Smooth muscle cell (in vitro differentiated cells): Measurements from ENCODE around the gene ZNF319. TPM values are rescaled to one million over a fixed set of nuclear protein-coding genes. Genes with fewer than 3 reads are reported as not detected.

Source experiments
- DNase-seq: peaks from one replicate; lab custom pipeline; 2025; ENCODE audit not compliant: unreplicated experiment; lab: John Stamatoyannopoulos, UW
- H2AFZ ChIP-seq: fragments of 200-600 bp; sonication (generic); 2 replicates; pipeline ENCODE4 v1.6.0; 2016; ENCODE audit warnings: antibody characterized with exemption, low read depth, mild to moderate bottlenecking
- H3F3A ChIP-seq: fragments of 200-600 bp; sonication (generic); 2 replicates; pipeline ENCODE4 v1.6.0; 2017; ENCODE audit warnings: antibody characterized with exemption, low read depth
- H3K27ac ChIP-seq: fragments of 200-600 bp; sonication (generic); 2 replicates; pipeline ENCODE4 v1.5.1; 2016; ENCODE audit warnings: low read depth, mild to moderate bottlenecking
- H3K27me3 ChIP-seq: fragments of 200-600 bp; sonication (generic); 2 replicates; pipeline ENCODE4 v1.6.1; 2016; ENCODE audit warnings: low read depth, mild to moderate bottlenecking
- H3K36me3 ChIP-seq: fragments of 200-600 bp; sonication (generic); 2 replicates; pipeline ENCODE4 v1.5.1; 2016; ENCODE audit warnings: low read depth
- H3K4me1 ChIP-seq: fragments of 200-600 bp; sonication (generic); 2 replicates; pipeline ENCODE4 v1.5.1; 2016; ENCODE audit warnings: low read depth
- H3K4me2 ChIP-seq: fragments of 200-600 bp; sonication (generic); 2 replicates; pipeline ENCODE4 v1.6.0; 2016; ENCODE audit warnings: mild to moderate bottlenecking
- H3K4me3 ChIP-seq: fragments of 200-600 bp; sonication (generic); 2 replicates; pipeline ENCODE4 v1.5.1; 2016; ENCODE audit warnings: mild to moderate bottlenecking
- H3K79me2 ChIP-seq: fragments of 200-600 bp; sonication (generic); 2 replicates; pipeline ENCODE4 v1.6.0; 2016; ENCODE audit warnings: low read depth, mild to moderate bottlenecking
- H3K9ac ChIP-seq: fragments of 200-600 bp; sonication (generic); 2 replicates; pipeline ENCODE4 v1.6.0; 2016; ENCODE audit warnings: low read depth
- H3K9me3 ChIP-seq: fragments of 200-600 bp; sonication (generic); replicated peaks from 2 replicates; pipeline ENCODE4 v1.5.1; 2016; ENCODE audit warnings: low read depth
- H4K20me1 ChIP-seq: fragments of 200-600 bp; sonication (generic); 2 replicates; pipeline ENCODE4 v1.6.0; 2016; ENCODE audit warnings: low read depth
- CTCF ChIP-seq: fragments of 200-600 bp; sonication (generic); IDR thresholded peaks from 2 replicates; pipeline ENCODE4 v1.5.1; 2017; ENCODE audit warnings: borderline replicate concordance, mild to moderate bottlenecking, antibody characterized with exemption; ENCODE audit not compliant: insufficient read depth, poor library complexity, severe bottlenecking
- WGBS: methylation state at CpG from one replicate; pipeline ENCODE4 v1.1.7; 2016; ENCODE audit warnings: low lambda C conversion rate; 5-methylcytosine and 5-hydroxymethylcytosine counted together
- polyA plus RNA-seq: library from polyadenylated mRNA; unstranded; fragments of >200 nt; fragmentation: Nextera tagmentation; extraction: Ambion mirVana; gene quantifications from 2 replicates; pipeline ENCODE4 v1.2.1, GENCODE V29; 2016
- total RNA-seq: library from RNA; depleted of rRNA; stranded (reverse); fragments of >200 nt; gene quantifications from 2 replicates; pipeline ENCODE4 v1.2.3, GENCODE V29; 2014

Gene ZNF319
- total and polyA plus RNA-seq, 2 experiments from 2014 or later = 3.1 to 4.0 TPM

DNA sequence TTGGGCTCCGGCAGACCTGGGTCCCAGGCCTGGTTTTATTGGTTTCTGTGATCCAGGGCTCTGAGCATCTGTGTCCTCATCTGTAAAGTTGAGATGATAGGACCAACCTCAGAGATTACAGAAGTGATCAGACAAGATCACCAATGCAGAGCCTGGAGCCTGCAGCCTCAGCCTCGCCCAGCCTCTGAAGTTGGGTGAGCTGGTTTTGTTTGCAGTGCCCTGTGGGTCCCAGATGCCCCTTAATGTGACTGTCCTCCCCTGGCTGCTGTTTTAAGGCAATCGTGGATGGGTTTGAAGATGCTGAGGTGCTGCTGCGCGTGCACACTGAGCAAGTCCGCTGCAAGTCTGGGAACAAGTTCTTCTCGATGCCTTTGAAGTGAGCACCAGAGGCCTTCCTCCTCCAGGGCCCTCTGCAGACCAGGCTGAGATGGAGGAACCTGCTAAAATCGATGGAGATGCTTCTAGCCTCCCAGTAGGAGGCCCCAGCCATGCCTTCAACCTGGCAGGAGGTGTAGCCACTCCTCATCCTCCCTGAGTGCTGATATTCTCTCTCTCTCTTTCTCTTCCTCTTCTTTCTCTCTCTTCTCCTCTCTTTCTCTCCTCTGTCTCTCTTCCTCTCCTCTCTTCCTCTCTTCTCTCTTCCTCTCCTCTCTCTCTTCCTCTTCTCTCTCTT is 19.5 kb upstream of the ZNF319 start:
- H3K36me3 ChIP-seq = no peaks in the 10 kb centered on the region
- H3K27me3 ChIP-seq = peaks cover 6% of the 10 kb centered on the region
- H4K20me1 ChIP-seq = no peaks in the 10 kb centered on the region
- no peak for DNase-seq
- H3K27ac ChIP-seq = no peak overlapping the region
- peaks cover 2% of the 10 kb centered on the region for H3K4me1 ChIP-seq
- no peak overlapping the region for H3K4me3 ChIP-seq
- WGBS = 83% methylated on average over 8 of the region's 8 CpGs
- H3K4me2 ChIP-seq = no peak overlapping the region
- H3K79me2 ChIP-seq = no peaks in the 10 kb centered on the region
- no peaks in the 10 kb centered on the region for H3F3A ChIP-seq
- H2AFZ ChIP-seq = no peak overlapping the region
- no peaks in the 10 kb centered on the region for H3K9me3 ChIP-seq
- H3K9ac ChIP-seq = no peak overlapping the region
- no peak for TF ChIP-seq CTCF

DNA sequence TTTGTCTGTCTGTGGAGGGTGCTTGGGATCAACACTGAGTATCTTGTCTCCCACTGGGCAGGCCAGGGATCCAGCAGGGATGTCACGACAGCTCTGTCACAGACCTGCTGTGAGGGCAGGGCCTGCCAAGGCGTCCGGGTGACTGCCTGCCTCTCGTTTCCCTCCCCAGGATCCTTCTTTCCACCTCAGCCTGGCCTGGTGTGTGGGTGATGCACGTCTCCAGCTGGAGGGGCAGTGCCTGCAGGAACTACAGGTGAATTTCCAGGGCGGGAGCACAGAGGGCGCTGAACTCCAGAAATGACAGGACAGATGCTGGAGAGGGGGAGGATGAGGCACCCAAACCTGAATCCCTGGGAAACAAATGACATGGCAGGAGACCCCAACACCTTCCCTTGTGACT is 18.3 kb upstream of the ZNF319 start:
- no peaks in the 10 kb centered on the region for H3K79me2 ChIP-seq
- H4K20me1 ChIP-seq = no peaks in the 10 kb centered on the region
- 84% methylated on average over 7 of the region's 7 CpGs for WGBS

DNA sequence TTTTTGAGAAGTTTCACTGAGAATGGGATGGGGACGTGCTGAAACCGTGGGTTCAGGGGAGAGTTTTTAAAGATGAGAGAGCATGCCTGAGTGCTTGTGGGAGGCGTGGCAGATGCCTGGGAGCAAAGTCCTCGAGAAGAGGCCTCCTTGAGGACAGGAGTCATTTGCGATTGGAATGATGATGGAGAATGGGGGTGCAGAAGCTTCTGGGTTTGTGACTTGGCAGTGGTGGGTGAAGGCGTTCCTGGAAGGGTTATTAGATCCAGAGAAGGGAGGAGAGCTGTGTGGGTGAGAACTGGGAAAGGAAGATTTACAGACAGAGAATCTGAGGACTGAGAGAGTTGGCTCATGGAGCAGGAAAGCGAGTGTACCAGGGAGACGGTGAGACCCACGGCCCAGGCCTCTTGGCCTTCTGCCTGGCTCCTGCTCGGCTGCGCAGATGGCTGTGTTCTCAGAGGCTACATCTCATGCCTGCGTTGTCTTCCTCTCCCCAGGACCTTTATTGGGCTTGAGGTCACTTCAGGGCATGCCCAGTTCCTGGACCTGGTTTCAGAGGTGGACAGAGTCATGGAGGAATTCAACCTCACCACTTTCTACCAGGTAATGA is 16.5 kb upstream of the ZNF319 start:
- Histone ChIP-seq H3F3A (peaks cover 6% of the 10 kb centered on the region), H3K9ac (no peak overlapping the region), H3K27ac (no peak overlapping the region), H4K20me1 (peaks cover 12% of the 10 kb centered on the region), H3K36me3 (no peaks in the 10 kb centered on the region), H3K9me3 (no peaks in the 10 kb centered on the region), H3K79me2 (no peaks in the 10 kb centered on the region), H3K27me3 (no peaks in the 10 kb centered on the region), H3K4me3 (no peak overlapping the region), H2AFZ (no peak overlapping the region), H3K4me2 (no peak overlapping the region), H3K4me1 (peaks cover 10% of the 10 kb centered on the region)
- no peak for DNase-seq
- WGBS = 83% methylated on average over 12 of the region's 12 CpGs
- TF ChIP-seq CTCF = no peak

More for the DNA sequence above, 18.3 kb upstream of the ZNF319 start:
- no peak overlapping the region for H3K27ac ChIP-seq
- no peaks in the 10 kb centered on the region for H3K4me1 ChIP-seq
- H3K27me3 ChIP-seq = no peaks in the 10 kb centered on the region
- no peak overlapping the region for H3K9ac ChIP-seq
- no peak for DNase-seq
- no peak overlapping the region for H3K4me3 ChIP-seq
- H3F3A ChIP-seq = no peaks in the 10 kb centered on the region
- no peak overlapping the region for H2AFZ ChIP-seq
- H3K36me3 ChIP-seq = no peaks in the 10 kb centered on the region
- no peak overlapping the region for H3K4me2 ChIP-seq
- TF ChIP-seq CTCF = no peak
- H3K9me3 ChIP-seq = no peaks in the 10 kb centered on the region
